HepG2 (cell line): ENCODE results near the gene ATP9A.

Source experiments
- ADNP ChIP-seq: sonication (generic); formaldehyde crosslinking; IDR thresholded peaks from 2 replicates; pipeline ENCODE4 v1.4.0; 2020; ENCODE audit warnings: missing genetic modification reagents
- CEBPB ChIP-seq: IDR thresholded peaks from 2 replicates; pipeline ENCODE4 v1.6.1; 2011; ENCODE audit warnings: low read depth, low read length, improper control_type of control experiment, borderline replicate concordance
- CREB1 ChIP-seq, 2 experiments: fragments of 450-650 bp in 1 of 2; IDR thresholded peaks; 2 replicates each; pipeline ENCODE4 v1.6.1; 2016 to 2017; ENCODE audit warnings: control low read depth in 1 of 2, mild to moderate bottlenecking in 1 of 2, missing compliant biosample characterization in 1 of 2, missing genetic modification characterization in 1 of 2
- FOXO1 ChIP-seq: sonication (generic); formaldehyde crosslinking; IDR thresholded peaks from 2 replicates; pipeline ENCODE4 v1.4.0; 2020; ENCODE audit warnings: missing genetic modification reagents
- KLF6 ChIP-seq: IDR thresholded peaks from 2 replicates; pipeline ENCODE4 v1.8.0; 2016; ENCODE audit warnings: missing biosample characterization, missing genetic modification reagents
- MAFK ChIP-seq, 2 experiments: IDR thresholded peaks in 1 of 2; conservative IDR thresholded peaks in 1 of 2; 2 replicates each; pipeline ENCODE4 v1.6.1; 2011; ENCODE audit warnings: improper control_type of control experiment in 2 of 2, low read length in 2 of 2
- MEIS2 ChIP-seq: sonication (generic); formaldehyde crosslinking; IDR thresholded peaks from 2 replicates; pipeline ENCODE4 v1.9.0; 2021; ENCODE audit warnings: mild to moderate bottlenecking, missing genetic modification reagents
- POLR2A ChIP-seq, 2 experiments: IDR thresholded peaks; 2 replicates each; pipeline ENCODE4 v1.6.1; 2011; ENCODE audit warnings: low read depth in 2 of 2, low read length in 2 of 2, mild to moderate bottlenecking in 1 of 2, moderate library complexity in 1 of 2; ENCODE audit not compliant: insufficient read depth in 1 of 2
- POLR2AphosphoS5 ChIP-seq: IDR thresholded peaks from 2 replicates; pipeline ENCODE4 v1.6.1; 2012; ENCODE audit warnings: low read depth, low read length
- SIX1 ChIP-seq: sonication (generic); formaldehyde crosslinking; IDR thresholded peaks from 2 replicates; pipeline ENCODE4 v1.4.0; 2020; ENCODE audit warnings: missing genetic modification reagents, borderline replicate concordance
- TF ChIP-seq, protein P1 (sequence below): IDR thresholded peaks from 2 replicates; pipeline ENCODE4 v1.6.1; 2016; ENCODE audit warnings: missing compliant biosample characterization, missing genetic modification reagents, borderline replicate concordance

DNA sequence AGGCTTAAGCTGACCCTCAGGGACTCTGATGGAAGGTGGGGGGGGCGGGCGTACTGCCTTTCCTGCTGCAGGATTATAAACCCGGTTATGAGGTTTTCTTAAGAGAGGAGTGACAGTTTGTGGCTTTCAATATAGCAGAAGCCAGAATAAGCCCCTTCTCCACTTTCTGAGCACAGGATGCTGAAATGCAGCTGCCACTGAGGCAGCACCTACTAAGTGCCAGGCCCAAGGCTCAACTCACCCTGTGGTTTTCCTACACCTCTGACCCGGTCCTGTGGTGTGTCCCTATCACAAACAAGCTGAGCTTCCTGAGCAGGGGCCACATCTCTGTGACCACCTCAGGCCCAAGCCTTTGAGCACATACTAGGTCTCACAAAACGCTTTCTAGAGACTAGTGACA, 166.1 kb downstream of the ATP9A start:
- TF ChIP-seq MEIS2 (no peak), MAFK (conservative IDR thresholded peaks at IDR 0.05 in 1 of 2, IDR thresholded peaks at IDR 0.05 in 1 of 2; ENCODE audit: low read length in 2 of 2) (no peak), CREB1 (IDR thresholded peaks at IDR 0.05) (no peak), CREB1 (CRISPR knock-in tag; IDR thresholded peaks at IDR 0.05) (no peak), CEBPB (no peak), ADNP (CRISPR knock-in tag) (no peak), POLR2A (IDR thresholded peaks at IDR 0.05; ENCODE audit: insufficient read depth in 1 of 2, low read depth in 2 of 2, low read length in 2 of 2) (no peak), KLF6 (CRISPR knock-in tag) (no peak), POLR2AphosphoS5 (no peak), SIX1 (CRISPR knock-in tag) (no peak), FOXO1 (CRISPR knock-in tag) (no peak)
- TF ChIP-seq, protein P1, sequence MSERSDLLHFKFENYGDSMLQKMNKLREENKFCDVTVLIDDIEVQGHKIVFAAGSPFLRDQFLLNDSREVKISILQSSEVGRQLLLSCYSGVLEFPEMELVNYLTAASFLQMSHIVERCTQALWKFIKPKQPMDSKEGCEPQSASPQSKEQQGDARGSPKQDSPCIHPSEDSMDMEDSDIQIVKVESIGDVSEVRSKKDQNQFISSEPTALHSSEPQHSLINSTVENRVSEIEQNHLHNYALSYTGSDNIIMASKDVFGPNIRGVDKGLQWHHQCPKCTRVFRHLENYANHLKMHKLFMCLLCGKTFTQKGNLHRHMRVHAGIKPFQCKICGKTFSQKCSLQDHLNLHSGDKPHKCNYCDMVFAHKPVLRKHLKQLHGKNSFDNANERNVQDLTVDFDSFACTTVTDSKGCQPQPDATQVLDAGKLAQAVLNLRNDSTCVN: no peak
